ENCODE results near the gene IGF2. TPM values are rescaled to one million over a fixed set of nuclear protein-coding genes. Genes with fewer than 3 reads are reported as not detected.

Gene IGF2
- total and polyA plus RNA-seq, 10 of the 15 experiments (the other 5 are each of a cell fraction or from before 2014, with no cell fraction given): 0.41 TPM; not detected in 9

DNA sequence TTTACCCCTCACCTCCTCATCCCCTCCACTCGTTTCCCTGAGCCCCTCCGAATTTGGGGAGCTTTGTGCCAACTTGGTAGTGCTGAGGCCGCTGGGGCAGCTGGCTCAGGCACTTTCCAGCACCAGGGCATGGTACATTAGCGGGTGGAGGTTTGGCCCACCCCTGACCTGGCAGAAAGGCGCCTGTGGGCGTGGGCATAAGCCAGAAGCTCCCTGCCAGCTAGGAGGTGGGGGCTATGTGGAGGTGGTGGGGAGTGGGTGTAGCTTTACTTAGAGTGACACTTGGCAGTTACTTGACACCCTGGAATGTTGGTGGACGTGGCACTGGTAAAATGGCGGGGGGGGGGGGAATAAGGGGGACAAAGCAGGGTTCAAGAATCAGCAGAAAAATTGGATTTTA, 10.3 kb upstream of the IGF2 start:
- Histone ChIP-seq H4K20me1 (ENCODE audit: control insufficient read depth, insufficient read depth) (no peaks in the 10 kb centered on the region), H3K4me2 (ENCODE audit: control insufficient read depth, insufficient read depth) (no peak overlapping the region), H3K36me3 (ENCODE audit: control insufficient read depth in 2 of 2, insufficient read depth in 2 of 2, low read length in 1 of 2) (no peaks in the 10 kb centered on the region), H3K9me3 (replicated peaks; ENCODE audit: control insufficient read depth, insufficient read depth, low read length) (no peaks in the 10 kb centered on the region), H3K4me1 (ENCODE audit: control insufficient read depth, insufficient read depth, low read length) (no peaks in the 10 kb centered on the region), H3K4me3 (no peak overlapping the region), H3K27me3 (replicated peaks in 1 of 2; ENCODE audit: control insufficient read depth in 2 of 2, insufficient read depth in 2 of 2, low read length in 1 of 2) (peaks cover 0 to under 1% of the 10 kb centered on the region in 2 experiments; a peak in 3 of 4 replicates), H2AFZ (ENCODE audit: control insufficient read depth, low read depth, low read length) (no peak overlapping the region), H3K27ac (ENCODE audit: control insufficient read depth, insufficient read depth) (no peak overlapping the region), H3K9ac (ENCODE audit: control insufficient read depth, insufficient read depth, low read length) (no peak overlapping the region), H3K79me2 (ENCODE audit: control insufficient read depth, insufficient read depth, low read length) (no peaks in the 10 kb centered on the region)
- TF ChIP-seq MEF2B (IDR thresholded peaks at IDR 0.05; ENCODE audit: partially characterized antibody, poor library complexity, severe bottlenecking): no peak
- no peak for TF ChIP-seq STAT3 (IDR thresholded peaks at IDR 0.05; ENCODE audit: low read depth, low read length)
- TF ChIP-seq TCF3 (IDR thresholded peaks at IDR 0.05; ENCODE audit: borderline replicate concordance, insufficient read depth, low read depth, low read length): no peak
- TF ChIP-seq RELA (IDR thresholded peaks at IDR 0.05; ENCODE audit: borderline replicate concordance, partially characterized antibody): no peak
- no peak for TF ChIP-seq SIN3A (IDR thresholded peaks at IDR 0.05; ENCODE audit: low read depth, low read length)
- no peak for TF ChIP-seq RAD51 (IDR thresholded peaks at IDR 0.05)
- RAD21 ChIA-PET (ENCODE audit: unreplicated experiment): interaction anchor here (0.9 to 6.4 kb wide), 5 partner anchors 113 to 455 kb away, joined by 3 to 101 read pairs (median 9); no protein-coding TSS in a partner anchor
- SMC1A ChIA-PET (ENCODE audit: uncharacterized antibody, unreplicated experiment): interaction anchor here (1.1 to 3.1 kb wide), 3 partner anchors 113 to 497 kb away, joined by 3 to 46 read pairs (median 5); no protein-coding TSS in a partner anchor
- 0% methylated on average over 6 of the region's 8 CpGs for whole genome bisulfite sequencing (ENCODE audit: insufficient coverage, insufficient replicate concordance, low lambda C conversion rate, missing lambda C conversion rate)
- intact Hi-C loops (cut with micrococcal nuclease; ENCODE audit: unreplicated experiment) (no loop called here), in situ Hi-C loops (cut with MboI) (no loop called here)
- DNase-seq (ENCODE audit: low read depth, low spot score) (no peak), ATAC-seq (no peak), FAIRE-seq (no peak)
- POLR2A ChIA-PET: no interaction called here
- CTCF ChIA-PET: interaction anchor here (0.9 to 7.8 kb wide), 8 partner anchors 11 to 456 kb away, joined by 3 to 180 read pairs (median 6); partner anchors contain the start of gene SYT8
- no TSS peak for BruUV-seq (replicated peaks)

DNA sequence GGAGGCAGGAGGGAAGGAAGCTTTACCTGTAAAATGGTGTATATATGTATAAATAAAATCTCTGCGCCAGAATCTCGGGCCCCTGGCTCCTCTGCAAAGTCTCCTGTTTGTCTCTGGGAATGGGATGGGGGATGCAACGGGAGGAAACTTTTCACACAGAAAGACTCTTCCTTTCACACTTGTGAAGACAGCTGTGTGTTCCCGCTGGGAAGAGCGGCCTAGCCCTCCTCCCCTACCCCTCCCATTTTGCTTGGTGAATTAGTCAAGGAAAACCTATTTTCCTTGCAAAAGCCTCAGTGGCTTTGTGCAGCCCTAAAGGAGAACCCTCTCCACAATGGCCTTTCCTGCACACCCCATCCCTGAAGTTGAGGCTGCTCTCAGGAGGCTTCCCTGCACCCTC, 9.4 kb upstream of the IGF2 start:
- ATAC-seq (no peak), FAIRE-seq (no peak), DNase-seq (ENCODE audit: low read depth, low spot score) (no peak)
- CTCF ChIA-PET: interaction anchor here (1.3 to 7.8 kb wide), 4 partner anchors 11 to 455 kb away, joined by 3 to 180 read pairs (median 16); no protein-coding TSS in a partner anchor
- in situ Hi-C loops (cut with MboI): no loop called here
- H3K9ac ChIP-seq (ENCODE audit: control insufficient read depth, insufficient read depth, low read length): no peak overlapping the region
- RAD21 ChIA-PET (ENCODE audit: unreplicated experiment): interaction anchor here (0.5 to 6.4 kb wide), 3 partner anchors 41 to 454 kb away, joined by 3 to 101 read pairs (median 23); no protein-coding TSS in a partner anchor
- no peak overlapping the region for H2AFZ ChIP-seq (ENCODE audit: control insufficient read depth, low read depth, low read length)
- peaks cover 0 to 4% of the 10 kb centered on the region in 2 experiments; a peak in 3 of 4 replicates for H3K27me3 ChIP-seq (replicated peaks in 1 of 2; ENCODE audit: control insufficient read depth in 2 of 2, insufficient read depth in 2 of 2, low read length in 1 of 2)
- BruUV-seq (replicated peaks): no TSS peak
- intact Hi-C loops (cut with micrococcal nuclease; ENCODE audit: unreplicated experiment): no loop called here
- POLR2A ChIA-PET: no interaction called here
- H3K4me2 ChIP-seq (ENCODE audit: control insufficient read depth, insufficient read depth): no peak overlapping the region
- H3K36me3 ChIP-seq (ENCODE audit: control insufficient read depth in 2 of 2, insufficient read depth in 2 of 2, low read length in 1 of 2): no peaks in the 10 kb centered on the region
- SMC1A ChIA-PET (ENCODE audit: uncharacterized antibody, unreplicated experiment): no interaction called here
- H3K4me3 ChIP-seq: no peak overlapping the region
- H3K79me2 ChIP-seq (ENCODE audit: control insufficient read depth, insufficient read depth, low read length): no peaks in the 10 kb centered on the region
- no peaks in the 10 kb centered on the region for H3K4me1 ChIP-seq (ENCODE audit: control insufficient read depth, insufficient read depth, low read length)
- no peak overlapping the region for H3K27ac ChIP-seq (ENCODE audit: control insufficient read depth, insufficient read depth)
- H4K20me1 ChIP-seq (ENCODE audit: control insufficient read depth, insufficient read depth): no peaks in the 10 kb centered on the region
- WGBS (ENCODE audit: insufficient coverage, insufficient replicate concordance, low lambda C conversion rate, missing lambda C conversion rate): 7% methylated on average over 5 of the region's 5 CpGs
- H3K9me3 ChIP-seq (replicated peaks; ENCODE audit: control insufficient read depth, insufficient read depth, low read length): no peaks in the 10 kb centered on the region
- TF ChIP-seq EGR1 (IDR thresholded peaks at IDR 0.05; ENCODE audit: borderline replicate concordance in 1 of 2, low read depth in 2 of 2, low read length in 2 of 2) (no peak), TCF7 (IDR thresholded peaks at IDR 0.05; ENCODE audit: borderline replicate concordance) (no peak), HDAC2 (IDR thresholded peaks at IDR 0.05) (no peak), ZNF622 (IDR thresholded peaks at IDR 0.05) (no peak), RAD21 (IDR thresholded peaks at IDR 0.05; ENCODE audit: insufficient read depth, low read depth, low read length) (no peak), JUND (IDR thresholded peaks at IDR 0.05; ENCODE audit: low read depth, low read length) (no peak)
- TF ChIP-seq, protein P1, sequence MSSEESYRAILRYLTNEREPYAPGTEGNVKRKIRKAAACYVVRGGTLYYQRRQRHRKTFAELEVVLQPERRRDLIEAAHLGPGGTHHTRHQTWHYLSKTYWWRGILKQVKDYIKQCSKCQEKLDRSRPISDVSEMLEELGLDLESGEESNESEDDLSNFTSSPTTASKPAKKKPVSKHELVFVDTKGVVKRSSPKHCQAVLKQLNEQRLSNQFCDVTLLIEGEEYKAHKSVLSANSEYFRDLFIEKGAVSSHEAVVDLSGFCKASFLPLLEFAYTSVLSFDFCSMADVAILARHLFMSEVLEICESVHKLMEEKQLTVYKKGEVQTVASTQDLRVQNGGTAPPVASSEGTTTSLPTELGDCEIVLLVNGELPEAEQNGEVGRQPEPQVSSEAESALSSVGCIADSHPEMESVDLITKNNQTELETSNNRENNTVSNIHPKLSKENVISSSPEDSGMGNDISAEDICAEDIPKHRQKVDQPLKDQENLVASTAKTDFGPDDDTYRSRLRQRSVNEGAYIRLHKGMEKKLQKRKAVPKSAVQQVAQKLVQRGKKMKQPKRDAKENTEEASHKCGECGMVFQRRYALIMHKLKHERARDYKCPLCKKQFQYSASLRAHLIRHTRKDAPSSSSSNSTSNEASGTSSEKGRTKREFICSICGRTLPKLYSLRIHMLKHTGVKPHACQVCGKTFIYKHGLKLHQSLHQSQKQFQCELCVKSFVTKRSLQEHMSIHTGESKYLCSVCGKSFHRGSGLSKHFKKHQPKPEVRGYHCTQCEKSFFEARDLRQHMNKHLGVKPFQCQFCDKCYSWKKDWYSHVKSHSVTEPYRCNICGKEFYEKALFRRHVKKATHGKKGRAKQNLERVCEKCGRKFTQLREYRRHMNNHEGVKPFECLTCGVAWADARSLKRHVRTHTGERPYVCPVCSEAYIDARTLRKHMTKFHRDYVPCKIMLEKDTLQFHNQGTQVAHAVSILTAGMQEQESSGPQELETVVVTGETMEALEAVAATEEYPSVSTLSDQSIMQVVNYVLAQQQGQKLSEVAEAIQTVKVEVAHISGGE (CRISPR knock-in tag; IDR thresholded peaks at IDR 0.05): no peak
- TF ChIP-seq, protein P2, sequence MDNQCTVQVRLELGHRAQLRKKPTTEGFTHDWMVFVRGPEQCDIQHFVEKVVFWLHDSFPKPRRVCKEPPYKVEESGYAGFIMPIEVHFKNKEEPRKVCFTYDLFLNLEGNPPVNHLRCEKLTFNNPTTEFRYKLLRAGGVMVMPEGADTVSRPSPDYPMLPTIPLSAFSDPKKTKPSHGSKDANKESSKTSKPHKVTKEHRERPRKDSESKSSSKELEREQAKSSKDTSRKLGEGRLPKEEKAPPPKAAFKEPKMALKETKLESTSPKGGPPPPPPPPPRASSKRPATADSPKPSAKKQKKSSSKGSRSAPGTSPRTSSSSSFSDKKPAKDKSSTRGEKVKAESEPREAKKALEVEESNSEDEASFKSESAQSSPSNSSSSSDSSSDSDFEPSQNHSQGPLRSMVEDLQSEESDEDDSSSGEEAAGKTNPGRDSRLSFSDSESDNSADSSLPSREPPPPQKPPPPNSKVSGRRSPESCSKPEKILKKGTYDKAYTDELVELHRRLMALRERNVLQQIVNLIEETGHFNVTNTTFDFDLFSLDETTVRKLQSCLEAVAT (IDR thresholded peaks at IDR 0.05): no peak

Data from GM12878 (cell line).